Activated CD8-positive, alpha-beta memory T cell treated with anti-CD3 and anti-CD28 coated beads for 1 hour (primary cell): ENCODE measurements around the gene CGB7.

Experiments used
- DNase-seq, 2 donors: peaks; one replicate each; pipeline ENCODE4 v3.0.0-alpha.2; 2020; ENCODE audit warnings: low read depth in 1 of 2; ENCODE audit errors: extremely low read depth in 1 of 2

CGB7 gene

GRCh38 chr19:49017041-49017665 lies 40.4 kb downstream of the CGB7 start, which contains the start of gene LHB:
LHB (minus strand) TSS chr19:49017091; CDS start chr19:49017081, 10 bp downstream.
- DNase-seq: no peak

GRCh38 chr19:49016067-49016839 lies 41.3 kb downstream of the CGB7 start:
- no peak for DNase-seq

GRCh38 chr19:49014870-49015255 lies 42.7 kb downstream of the CGB7 start:
- no peak for DNase-seq

GRCh38 chr19:49014123-49014869 lies 43.3 kb downstream of the CGB7 start:
- DNase-seq: no peak

GRCh38 chr19:49011194-49011593 lies 46.4 kb downstream of the CGB7 start:
- DNase-seq: no peak

- no peak for DNase-seq
Observed at GRCh38 chr19:49010453-49010852, 47.1 kb downstream of the CGB7 start.

- DNase-seq: no peak
Observed at GRCh38 chr19:49009828-49010227, 47.7 kb downstream of the CGB7 start.

- DNase-seq: no peak
Observed at GRCh38 chr19:49006905-49007304, 50.6 kb downstream of the CGB7 start.

GRCh38 chr19:49004964-49005614 lies 52.5 kb downstream of the CGB7 start:
- DNase-seq: no peak
